HG02623 (cell line): ENCODE results near the gene TRPM3.

ENCODE experiments used
- ATAC-seq: cut with Tn5 transposase; IDR thresholded peaks from one replicate; pipeline ENCODE4 v1.9.1; 2021; ENCODE audit warnings: moderate library complexity; ENCODE audit not compliant: unreplicated experiment

The TRPM3 gene

GRCh38 chr9:70832492-70832891 lies 288.9 kb downstream of the TRPM3 start:
- no peak for ATAC-seq

DNA sequence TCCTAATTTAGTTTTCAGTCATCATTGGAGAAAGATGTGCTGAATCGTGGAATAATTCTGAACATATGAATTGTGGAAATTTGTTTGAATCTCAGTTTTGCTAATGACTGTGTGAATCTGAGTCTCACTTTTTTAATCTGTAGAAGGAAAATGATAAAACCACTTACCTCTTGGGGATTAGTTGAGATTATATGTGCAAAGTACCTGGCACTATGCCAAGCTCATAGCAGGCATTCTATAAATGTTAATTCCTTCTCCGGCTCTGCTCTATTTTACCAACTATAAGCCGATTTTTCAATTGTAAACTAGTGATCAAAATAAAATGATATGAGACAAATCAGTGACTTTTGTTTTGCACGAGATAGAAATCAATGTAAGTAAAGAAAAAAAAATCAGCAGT lies 290.8 kb downstream of the TRPM3 start:
- no peak for ATAC-seq

DNA sequence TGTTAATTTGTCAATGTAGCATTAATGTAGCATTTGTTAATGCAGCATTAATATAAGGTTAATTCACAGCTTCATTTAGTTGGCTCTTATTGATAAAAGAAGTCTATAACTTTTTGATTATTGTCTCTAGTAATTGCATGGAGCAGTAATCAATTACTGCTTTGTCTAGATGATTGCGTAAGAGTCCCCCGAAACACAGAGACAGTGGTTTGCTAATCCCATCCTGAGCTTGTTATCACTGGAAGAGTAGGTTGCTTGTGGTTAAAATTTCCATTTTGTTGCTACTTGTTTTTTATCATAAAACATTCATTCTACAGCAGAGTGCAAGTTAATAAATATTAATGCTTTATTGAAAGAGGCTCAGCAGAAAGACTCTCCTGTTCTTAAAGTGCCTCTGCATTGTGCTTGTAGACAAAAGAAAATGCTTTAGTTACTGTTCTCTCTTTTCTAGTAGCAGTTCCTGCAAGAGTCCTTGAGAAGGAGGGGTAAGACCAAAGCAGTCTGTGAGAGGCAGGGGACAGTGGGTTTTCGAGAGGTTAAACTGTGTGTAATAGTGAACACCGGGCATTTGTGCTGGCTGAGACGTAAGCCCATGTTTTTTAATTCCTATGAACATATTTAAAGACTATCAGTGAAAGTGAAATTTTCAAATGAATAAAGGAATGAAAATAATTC lies 291.7 kb downstream of the TRPM3 start:
- ATAC-seq, result no peak

- ATAC-seq, result no peak
Measured at GRCh38 chr9:70826562-70826961, 294.9 kb downstream of the TRPM3 start.

GRCh38 chr9:70823284-70823683 lies 298.1 kb downstream of the TRPM3 start:
- no peak for ATAC-seq

- ATAC-seq, result no peak
Measured at GRCh38 chr9:70817311-70817710, 304.1 kb downstream of the TRPM3 start.

- no peak for ATAC-seq
Measured at GRCh38 chr9:70816891-70817290, 304.5 kb downstream of the TRPM3 start.

GRCh38 chr9:70816316-70816715 lies 305.1 kb downstream of the TRPM3 start:
- no peak for ATAC-seq

DNA sequence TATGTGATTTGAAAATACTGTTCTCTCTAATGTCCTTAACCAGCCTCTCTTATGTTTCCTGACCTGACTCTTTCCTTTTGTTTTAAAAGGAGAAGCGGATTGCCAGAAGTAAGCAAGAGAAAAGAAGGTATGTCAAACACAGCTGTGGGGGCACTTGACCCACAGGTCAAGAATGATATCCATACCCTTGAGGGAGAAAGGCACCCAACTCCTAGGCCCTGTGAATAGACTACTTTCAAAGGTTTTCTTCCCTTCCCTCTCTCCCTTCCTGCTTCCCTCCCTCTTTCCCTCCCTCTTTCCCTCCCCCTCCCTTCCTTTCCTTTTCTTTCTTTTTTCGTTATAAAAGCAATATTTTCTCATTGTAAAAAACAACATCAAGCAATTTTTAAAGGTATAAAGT lies 306.8 kb downstream of the TRPM3 start:
- ATAC-seq, result no peak

DNA sequence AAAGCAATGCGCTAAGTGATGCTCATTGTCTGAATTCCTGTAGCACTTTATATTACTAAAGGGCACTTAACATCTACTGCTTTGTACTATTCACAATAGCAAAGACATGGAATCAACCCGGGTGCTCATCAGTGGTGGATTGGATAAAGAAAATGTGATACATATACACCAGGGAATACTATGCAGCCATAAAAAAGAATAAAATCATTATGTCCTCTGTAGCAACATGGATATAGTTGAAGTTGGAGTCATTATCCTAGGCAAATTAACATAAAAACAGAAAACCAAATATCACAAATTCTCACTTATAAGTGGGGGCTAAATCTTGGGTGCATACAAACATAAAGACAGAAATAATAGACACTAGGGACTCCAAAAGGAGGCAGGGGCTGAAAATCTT lies 308.3 kb downstream of the TRPM3 start:
- no peak for ATAC-seq

DNA sequence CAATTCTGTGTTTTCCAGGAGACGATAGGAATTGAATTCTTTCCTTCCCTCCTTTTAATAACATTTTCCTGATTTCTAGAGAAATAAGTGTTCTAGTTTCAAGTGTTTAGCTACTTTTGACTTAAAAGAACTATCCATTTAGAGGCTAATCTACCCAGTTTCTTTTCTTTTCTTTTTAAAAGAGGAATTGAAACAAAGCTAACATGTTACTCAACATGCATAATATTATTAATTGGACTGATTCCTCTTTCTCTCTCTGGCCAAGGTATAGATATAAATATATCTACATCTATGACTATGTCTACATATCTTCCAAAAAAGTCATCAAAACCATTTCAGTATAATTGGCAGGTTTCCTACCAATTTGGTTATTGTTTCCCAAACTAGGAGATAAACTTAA lies 309.8 kb downstream of the TRPM3 start:
- peak; percentile 55 for ATAC-seq

- ATAC-seq, result no peak
Measured at GRCh38 chr9:70806875-70807274, 314.5 kb downstream of the TRPM3 start.

DNA sequence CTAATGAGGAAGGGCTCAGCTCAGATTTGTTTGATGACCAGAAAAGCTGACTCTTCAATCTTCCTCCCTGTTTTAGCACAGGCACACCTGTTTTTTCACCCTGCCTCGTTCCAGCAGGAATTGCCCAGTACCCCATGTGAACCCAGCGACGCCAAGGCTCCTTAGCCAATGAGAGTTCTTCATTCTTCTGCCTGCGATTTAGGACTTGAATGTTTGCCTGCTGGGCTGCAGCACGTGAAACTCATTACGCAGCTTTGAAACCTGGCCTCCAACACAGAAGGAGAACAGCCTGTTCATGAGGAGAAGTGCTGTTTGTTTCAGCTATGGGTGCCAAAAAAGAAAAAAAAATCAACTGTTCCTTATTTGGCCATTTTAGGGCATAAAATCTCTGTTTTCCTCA lies 315.5 kb downstream of the TRPM3 start:
- no peak for ATAC-seq

- no peak for ATAC-seq
Measured at GRCh38 chr9:70802758-70803436, 318.5 kb downstream of the TRPM3 start.

DNA sequence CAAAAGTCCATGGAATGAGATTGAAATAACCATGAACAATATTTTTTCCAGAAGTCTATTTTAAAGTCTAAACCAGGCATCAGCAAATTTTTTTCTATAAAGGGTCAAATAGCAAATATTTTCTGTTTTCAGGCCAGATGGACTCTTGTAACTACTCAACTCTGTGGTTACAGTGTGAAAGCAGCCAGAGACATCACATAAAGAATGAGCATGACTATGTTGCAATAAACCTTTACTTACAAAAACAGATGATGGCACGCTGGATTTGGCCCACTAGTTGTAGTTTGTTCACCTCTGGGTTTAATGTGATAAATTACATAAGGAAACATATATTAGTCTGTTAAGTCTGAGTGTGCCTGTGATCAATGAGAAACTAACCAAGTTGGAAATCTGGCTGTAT lies 319.2 kb downstream of the TRPM3 start:
- ATAC-seq, result no peak

DNA sequence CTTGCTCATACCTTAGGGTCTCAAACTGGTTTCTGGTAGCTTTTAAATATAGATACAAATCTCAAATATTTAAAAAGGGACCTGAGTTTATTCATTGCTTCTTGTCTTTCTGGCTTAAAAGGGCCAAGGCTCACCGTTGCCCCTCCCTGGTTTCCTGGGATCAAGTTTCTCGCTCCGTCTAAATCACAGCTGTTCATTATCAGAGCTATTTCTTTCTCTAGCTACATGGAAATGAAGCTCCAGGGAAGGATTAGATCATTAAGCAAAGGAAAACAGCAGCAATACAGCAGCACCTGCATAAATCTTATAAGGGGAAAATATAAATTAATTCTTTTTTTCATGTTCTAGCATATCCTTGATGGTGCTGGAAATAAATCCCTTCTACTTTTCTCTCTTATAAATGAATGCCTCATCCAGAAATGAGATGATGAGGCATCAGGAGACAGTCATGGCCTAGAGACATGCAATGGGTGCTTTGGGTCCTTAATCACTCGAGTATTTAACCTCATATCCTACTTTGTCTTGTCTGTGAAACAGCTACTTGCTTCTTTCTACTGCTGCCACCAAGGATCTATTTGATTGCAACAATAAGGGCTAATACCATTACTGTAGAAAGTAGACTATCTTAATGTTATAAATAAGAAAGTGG lies 320.1 kb downstream of the TRPM3 start:
- ATAC-seq, result no peak

DNA sequence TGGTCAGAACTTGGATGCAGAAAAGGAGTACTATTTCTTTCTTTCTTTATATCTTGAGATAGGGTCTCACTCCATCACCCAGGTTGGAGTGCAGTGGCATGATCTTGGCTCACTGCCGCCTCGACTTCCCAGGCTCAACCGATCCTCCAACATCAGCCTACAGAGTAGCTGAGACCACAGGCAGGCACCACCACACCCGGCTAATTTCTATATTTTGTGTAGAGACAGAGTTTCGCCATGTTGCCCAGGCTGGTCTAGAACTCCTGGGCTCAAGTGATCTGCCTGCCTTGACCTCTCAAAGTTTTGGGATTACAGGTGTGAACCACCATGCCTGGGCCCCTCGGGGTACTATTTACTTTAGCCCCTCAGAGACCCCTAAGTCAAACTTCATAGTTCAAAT lies 323.4 kb downstream of the TRPM3 start:
- ATAC-seq, result no peak

DNA sequence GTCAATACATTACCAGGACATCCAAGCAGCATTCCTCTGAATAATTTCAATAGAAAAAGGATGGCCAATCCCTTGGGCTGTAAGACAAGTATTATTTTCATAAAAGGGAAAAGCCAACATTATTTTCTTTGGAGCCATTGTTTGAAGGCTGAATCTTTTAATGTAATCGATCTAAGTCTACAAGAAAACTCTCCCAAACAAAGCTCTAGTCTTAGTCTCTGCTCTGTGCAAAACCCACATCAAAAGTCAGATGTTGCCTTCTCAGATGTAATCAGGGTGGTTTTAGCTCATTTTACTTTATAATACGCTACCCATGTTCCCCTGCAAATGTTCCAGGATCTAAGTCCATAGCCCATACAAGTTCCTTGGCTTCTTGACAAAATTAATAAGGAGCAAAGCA lies 325.6 kb downstream of the TRPM3 start:
- ATAC-seq, result no peak

DNA sequence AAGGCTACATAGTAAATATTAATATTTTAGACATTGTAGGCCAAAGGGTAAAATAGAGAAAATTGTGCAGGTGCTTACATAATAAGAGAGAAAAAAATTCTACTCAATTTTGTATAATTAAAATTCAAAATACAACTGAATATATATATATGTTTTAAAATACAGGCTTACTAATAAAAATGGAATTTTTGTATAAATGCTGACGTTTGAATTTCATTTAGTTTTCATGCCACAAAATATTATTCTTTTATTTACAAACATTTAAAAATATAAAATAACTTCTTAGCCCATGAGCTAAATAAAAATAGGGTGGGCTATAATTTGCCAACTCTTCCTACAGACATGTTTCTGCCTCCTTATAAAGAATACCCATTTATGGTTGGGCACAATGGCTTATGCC lies 328.6 kb downstream of the TRPM3 start:
- ATAC-seq, result no peak

- ATAC-seq, result no peak
Measured at GRCh38 chr9:70791936-70792335, 329.5 kb downstream of the TRPM3 start.

DNA sequence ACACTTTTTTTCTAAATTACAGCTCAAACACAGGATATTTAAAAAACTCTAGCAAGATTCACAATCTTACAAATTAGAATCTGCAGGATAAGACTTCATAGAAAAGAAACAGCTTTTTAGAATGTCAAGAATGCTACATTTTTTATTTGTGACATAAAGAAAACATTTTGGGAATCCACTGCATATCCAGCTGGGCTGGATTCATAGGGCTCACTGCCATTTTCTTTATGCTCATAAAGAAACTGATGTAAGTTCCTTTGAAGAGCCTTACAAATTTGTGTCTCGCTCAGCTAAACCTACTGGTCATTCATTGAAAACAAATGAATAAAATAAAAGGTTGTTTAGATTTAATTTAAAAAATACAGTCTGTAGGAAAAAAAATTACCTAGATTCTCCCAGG lies 332.3 kb downstream of the TRPM3 start:
- no peak for ATAC-seq

DNA sequence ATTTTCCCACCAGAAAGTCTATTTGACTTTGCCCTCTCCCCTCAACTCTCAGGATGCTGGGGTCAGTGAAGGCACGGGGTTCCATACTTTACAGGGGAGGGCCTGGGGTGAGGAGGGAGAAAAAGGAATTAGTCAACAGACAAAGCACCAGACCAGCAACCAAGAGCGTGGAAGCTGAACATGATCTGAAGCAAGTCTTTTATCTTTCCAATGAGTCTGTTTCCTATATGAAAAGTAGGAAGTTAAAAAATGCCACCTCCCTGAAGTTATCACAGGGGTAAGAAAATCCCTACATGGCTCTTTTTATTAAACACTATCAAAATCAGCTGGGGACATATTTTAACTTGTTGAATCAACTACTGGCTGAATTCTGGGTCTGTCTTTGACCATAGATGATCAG lies 337.0 kb downstream of the TRPM3 start:
- ATAC-seq, result no peak
